GM12864 (cell line): ENCODE data around the gene BDH1.
"Not testable (repeated sequence)": the region's sequence is repeated elsewhere in the genome, so short reads cannot be mapped to it uniquely, and the experiment has no call there.

Experiments
- DNase-seq: peaks from one replicate; pipeline ENCODE4 v3.0.0-alpha.2; 2011; ENCODE audit warnings: low read depth
- H3K4me3 ChIP-seq: 2 replicates; pipeline ENCODE4 v1.5.1; 2011; ENCODE audit warnings: mild to moderate bottlenecking, low read depth, low read length, control low read depth
- CTCF ChIP-seq: IDR thresholded peaks from 2 replicates; pipeline ENCODE4 v1.5.1; 2011; ENCODE audit warnings: low read depth, mild to moderate bottlenecking, moderate library complexity, low read length, control low read depth, inconsistent platforms; ENCODE audit errors: missing control alignments

Gene BDH1

GRCh38 chr3:197555281-197556261, at the start of gene BDH1:
TSS of gene BDH1 (minus strand) at chr3:197555968. CDS start at chr3:197546443, 9,525 bp downstream.
- no peak for DNase-seq
- H3K4me3 ChIP-seq = peak within 1 kb of the TSS; percentile 75
- no peak for TF ChIP-seq CTCF

- no peak overlapping the region for H3K4me3 ChIP-seq
- DNase-seq = no peak
These were observed 47.7 kb upstream of the BDH1 start for GRCh38 chr3:197603317-197603933.

DNA sequence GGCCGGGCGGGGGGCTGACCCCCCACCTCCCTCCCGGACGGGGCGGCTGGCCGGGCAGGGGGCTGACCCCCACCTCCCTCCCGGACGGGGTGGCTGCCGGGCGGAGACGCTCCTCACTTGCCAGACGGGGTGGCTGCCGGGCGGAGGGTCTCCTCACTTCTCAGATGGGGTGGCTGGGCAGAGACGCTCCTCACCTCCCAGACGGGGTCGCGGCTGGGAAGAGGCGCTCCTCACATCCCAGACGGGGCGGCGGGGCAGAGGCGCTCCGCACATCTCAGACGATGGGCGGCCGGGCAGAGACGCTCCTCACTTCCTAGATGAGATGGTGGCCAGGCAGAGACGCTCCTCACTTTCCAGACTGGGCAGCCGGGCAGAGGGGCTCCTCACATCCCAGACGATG, 46.6 kb upstream of the BDH1 start:
- DNase-seq, H3K4me3 ChIP-seq: not testable (repeated sequence)

More at GRCh38 chr3:197603317-197603933, 47.7 kb upstream of the BDH1 start:
- no peak for TF ChIP-seq CTCF

- H3K4me3 ChIP-seq, DNase-seq: not testable (repeated sequence)
These were observed 45.7 kb upstream of the BDH1 start for GRCh38 chr3:197601566-197601840.

DNA sequence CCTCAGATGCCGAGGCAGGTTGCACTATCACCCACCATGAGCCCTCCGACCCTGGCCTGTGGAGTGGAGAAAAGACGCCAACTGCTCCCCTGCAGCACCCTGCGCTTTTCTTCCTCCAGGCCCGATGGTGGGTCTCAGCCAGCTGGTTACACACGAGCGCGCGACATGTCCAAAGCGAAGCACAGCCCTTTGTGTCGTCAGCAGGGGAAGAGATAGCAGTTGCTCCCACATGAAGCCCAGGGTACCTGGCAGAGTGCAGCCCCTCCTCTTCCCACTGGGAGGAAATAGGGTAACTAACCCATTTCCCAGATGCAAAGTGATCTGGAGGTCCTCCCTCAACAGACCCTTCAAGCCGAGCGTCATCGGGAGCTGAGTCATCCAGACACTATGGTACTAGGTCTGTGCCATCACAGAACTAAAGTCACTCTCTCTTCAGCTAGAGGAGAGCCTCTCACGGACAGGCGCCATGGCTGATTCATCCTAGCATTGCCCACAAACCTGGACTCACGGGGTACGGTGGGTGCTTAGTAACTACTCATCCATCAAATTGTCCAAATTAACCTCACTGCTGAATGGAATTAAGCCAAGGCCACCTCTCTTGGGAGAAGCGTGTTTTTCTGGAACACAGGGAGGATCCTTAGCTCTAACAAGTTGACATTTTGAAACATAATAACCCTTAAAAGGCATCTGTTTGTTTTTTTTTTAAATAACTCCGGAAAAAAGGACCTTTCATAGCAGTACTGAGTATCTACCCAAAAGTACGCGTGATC, 45.2 kb upstream of the BDH1 start:
- DNase-seq = no peak
- H3K4me3 ChIP-seq = no peak overlapping the region
- TF ChIP-seq CTCF = no peak

- DNase-seq = peak; percentile 59
- H3K4me3 ChIP-seq = no peak overlapping the region
- peak; percentile 95 for TF ChIP-seq CTCF
These were observed 43.5 kb upstream of the BDH1 start for GRCh38 chr3:197599089-197599765.

GRCh38 chr3:197598404-197598980, 42.7 kb upstream of the BDH1 start:
- no peak for DNase-seq
- no peak overlapping the region for H3K4me3 ChIP-seq
- TF ChIP-seq CTCF = no peak
